Femur (tissue), 1 donor: ENCODE results near the gene POU5F2.

Experiments used
- DNase-seq: peaks from one replicate; pipeline ENCODE4 v3.0.0-alpha.2; 2017

POU5F2 gene

GRCh38 chr5:93715761-93716160 lies 25.6 kb downstream of the POU5F2 start:
- DNase-seq, result no peak

- DNase-seq, result no peak
Observed at GRCh38 chr5:93715327-93715726, 26.1 kb downstream of the POU5F2 start.

- DNase-seq, result no peak
Observed at GRCh38 chr5:93708442-93708841, 33.0 kb downstream of the POU5F2 start.

- DNase-seq, result no peak
Observed at GRCh38 chr5:93705896-93706295, 35.5 kb downstream of the POU5F2 start.

GRCh38 chr5:93704996-93705395 lies 36.4 kb downstream of the POU5F2 start:
- no peak for DNase-seq

- no peak for DNase-seq
Observed at GRCh38 chr5:93691997-93692396, 49.4 kb downstream of the POU5F2 start.
